NB4 (cell line): ENCODE measurements around the gene CNTNAP2.

ENCODE experiments used
- CTCF ChIP-seq: IDR thresholded peaks from one replicate; pipeline ENCODE4 v1.5.1; 2012; ENCODE audit warnings: low read depth, low read length
- MAX ChIP-seq: IDR thresholded peaks from 2 replicates; pipeline ENCODE4 v1.6.1; 2011; ENCODE audit warnings: low read depth, low read length
- MYC ChIP-seq: IDR thresholded peaks from 2 replicates; pipeline ENCODE4 v1.6.1; 2011; ENCODE audit warnings: low read depth, low read length
- POLR2A ChIP-seq: IDR thresholded peaks from 2 replicates; pipeline ENCODE4 v1.6.1; 2011; ENCODE audit warnings: mild to moderate bottlenecking; ENCODE audit not compliant: insufficient read length; ENCODE audit errors: extremely low read depth

- TF ChIP-seq CTCF (no peak), POLR2A (no peak), MAX (no peak), MYC (no peak)
Observed at GRCh38 chr7:146076344-146076743, 40.3 kb upstream of the CNTNAP2 start.
